ENCODE results near the gene SLC5A4.
"Not testable (repeated sequence)": the region's sequence is repeated elsewhere in the genome, so short reads cannot be mapped to it uniquely, and the experiment has no call there.

The SLC5A4 gene

DNA sequence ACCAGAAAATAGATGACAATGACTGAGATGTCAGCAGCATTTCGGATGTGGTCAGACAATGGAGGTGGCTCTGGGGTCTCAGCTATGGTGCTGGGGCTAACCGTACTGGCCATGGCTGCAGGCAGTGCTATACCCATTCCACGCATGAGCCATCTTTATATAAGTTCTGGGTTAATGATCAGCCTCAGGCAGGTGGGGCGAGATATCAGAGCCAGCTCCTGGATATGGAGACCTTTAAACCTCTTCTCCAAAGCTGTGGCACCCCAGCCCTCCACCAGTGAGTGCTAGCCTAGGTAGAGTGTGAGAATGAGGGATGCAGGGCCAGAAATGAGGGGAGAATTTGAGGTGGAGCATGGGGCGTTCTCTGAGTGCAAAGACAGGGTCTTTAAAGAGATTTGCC lies at the start of gene SLC5A4:
SLC5A4 (minus strand) TSS at position 131 of the 400 bp plus-strand sequence; CDS start at position 113, 18 bp downstream.
- no peak for DNase-seq (ENCODE audit: low read depth)

DNA sequence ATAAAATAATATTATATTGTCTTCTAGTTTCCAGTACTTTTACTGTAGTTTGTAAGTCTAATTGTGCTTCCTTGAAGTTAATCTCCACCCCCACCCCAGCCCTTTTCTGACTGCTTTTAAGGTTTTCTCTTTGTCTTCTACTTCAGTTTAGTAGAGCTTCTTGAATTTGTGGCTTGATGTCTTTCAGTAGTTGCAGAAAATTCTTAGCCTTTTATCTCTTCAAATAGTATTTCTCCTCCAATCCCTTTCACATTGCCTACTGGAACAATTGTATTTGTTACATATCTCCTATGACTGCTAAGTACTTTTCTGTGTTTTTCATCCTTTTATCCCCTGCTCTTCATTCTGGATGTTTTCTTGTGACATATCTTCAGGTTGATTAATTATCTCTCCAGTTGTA lies 38.8 kb upstream of the SLC5A4 start:
- DNase-seq (ENCODE audit: low read depth), result not testable (repeated sequence)

DNA sequence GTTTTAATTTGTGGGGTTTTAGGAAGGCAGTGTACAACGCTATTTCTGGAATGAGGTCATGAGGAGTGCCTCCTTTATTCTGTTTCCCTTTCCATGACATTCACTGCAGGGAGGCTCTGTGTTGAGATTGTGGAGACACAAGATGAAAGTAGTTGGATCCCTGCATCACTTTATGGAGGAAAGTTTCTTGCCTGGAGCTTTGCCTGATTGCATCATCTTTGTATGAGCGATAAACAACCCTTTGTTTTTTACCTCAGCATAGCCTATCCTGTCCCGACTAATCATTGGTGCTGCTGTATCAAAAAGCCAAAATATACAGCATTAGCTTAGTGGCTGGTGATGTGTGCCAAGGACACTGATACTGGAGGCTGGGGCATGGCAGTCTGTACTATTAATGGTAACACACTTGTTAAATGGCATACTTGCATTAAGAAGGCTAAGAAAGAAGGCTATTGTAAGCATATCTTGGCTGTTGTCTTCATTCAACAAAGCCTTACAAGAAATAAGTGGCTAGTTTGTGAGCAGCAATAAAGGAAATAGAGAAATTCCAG lies 31.2 kb upstream of the SLC5A4 start:
- DNase-seq (ENCODE audit: low read depth), result no peak

DNA sequence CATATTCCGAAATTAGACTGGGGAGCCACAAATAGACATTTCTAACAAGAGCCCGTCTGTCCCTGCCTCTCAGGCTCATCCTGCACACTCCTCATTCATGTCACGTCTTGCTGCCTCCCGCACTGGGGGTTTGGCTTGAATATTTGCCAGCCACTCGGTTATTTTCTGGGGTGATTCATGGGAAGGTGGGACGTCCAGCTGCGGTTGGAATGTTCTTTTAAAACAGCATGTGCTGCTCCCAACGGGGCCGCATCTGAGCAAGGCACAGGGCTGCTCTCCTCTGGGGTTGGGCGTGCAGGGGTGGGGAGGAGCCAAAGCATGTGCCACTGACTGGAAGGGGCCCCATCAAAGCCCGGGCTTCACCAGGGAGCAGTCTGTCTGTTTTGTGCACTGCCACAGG lies 25.9 kb upstream of the SLC5A4 start:
- DNase-seq (ENCODE audit: low read depth), result no peak

DNA sequence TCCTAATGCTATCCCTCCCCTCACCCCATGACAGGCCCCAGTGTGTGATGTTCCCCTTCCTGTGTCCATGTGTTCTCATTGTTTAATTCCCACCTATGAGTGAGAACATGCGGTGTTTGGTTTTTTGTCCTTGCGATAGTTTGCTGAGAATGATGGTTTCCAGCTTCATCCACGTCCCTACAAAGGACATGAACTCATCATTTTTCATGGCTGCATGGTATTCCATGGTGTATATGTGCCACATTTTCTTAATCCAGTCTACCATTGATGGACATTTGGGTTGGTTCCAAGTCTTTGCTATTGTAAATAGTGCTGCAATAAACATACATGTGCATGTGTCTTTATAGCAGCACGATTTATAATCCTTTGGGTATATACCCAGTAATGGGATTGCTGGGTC lies 20.2 kb upstream of the SLC5A4 start:
- not testable (repeated sequence) for DNase-seq (ENCODE audit: low read depth)

DNA sequence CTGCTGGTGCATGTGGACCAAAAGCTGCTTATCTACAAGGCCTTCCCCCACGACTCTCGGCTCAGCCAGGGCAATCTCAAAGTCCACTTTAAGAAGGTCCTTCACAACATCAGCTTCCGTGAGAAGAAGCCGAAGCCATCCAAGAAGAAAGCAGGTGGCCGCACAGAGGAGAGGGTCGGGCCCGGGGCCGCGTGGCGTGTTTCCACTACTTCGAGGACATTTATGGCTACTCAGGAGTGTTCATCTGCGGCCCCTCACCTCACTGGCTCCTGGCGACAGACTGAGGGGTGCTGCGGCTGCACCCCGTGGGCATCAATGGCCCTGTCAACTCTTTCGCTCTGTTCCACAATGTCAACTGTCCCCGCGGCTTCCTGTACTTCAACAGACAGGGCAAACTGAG lies 16.2 kb upstream of the SLC5A4 start:
- no peak for DNase-seq (ENCODE audit: low read depth)

DNA sequence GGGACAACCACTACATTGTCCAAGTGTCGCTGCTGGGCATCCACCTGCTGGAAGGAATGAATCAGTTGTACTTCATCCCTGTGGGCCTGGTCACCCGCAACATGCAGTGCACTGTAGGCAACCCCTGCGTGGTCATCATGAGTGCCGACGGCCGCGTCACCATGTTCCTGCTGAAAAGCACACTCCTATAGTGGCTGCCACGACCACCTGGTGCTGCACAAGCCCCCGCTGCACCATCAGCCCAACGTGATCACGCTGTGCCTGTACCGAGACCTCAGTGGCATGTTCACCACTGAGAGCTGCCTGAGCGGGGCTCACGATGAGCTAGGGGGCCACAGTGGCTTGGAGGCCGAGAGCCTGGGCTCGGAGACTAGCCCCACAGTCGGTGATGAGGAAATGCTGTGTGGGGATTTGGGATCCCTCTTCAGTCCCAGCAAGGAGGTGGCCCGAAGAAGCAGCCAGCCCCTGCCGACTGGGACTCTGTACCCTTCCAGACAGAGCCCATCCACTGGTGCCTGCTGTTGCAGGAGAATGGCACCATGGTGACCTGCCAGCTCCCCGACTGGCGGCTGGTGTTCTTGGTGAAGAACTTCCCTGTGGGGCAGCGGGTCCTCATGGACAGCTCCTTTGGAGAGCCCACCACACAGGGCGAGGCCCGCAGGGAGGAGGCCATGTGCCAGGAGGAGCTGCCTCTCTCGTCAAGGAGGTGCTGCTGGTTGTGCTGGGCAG lies 15.7 kb upstream of the SLC5A4 start:
- DNase-seq (ENCODE audit: low read depth), result no peak

DNA sequence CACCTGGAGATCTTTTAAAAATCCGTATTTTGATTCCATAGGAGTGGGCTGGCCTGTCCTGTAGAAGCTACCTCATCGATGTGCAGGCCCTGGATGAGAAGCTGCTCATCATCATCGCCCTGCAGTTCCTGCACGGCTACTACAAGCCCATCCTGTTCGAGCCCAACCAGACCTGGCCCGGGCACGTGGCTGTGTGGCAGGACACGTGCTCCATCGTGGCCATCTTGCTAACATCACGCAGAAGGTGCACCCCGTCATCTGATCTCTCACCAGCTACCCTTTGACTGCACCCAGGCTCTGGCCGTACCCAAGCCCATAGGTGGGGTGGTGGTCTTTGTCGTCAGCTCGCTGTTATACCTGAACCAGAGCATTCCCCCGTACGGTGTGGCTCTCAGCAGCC lies 14.2 kb upstream of the SLC5A4 start:
- no peak for DNase-seq (ENCODE audit: low read depth)

DNA sequence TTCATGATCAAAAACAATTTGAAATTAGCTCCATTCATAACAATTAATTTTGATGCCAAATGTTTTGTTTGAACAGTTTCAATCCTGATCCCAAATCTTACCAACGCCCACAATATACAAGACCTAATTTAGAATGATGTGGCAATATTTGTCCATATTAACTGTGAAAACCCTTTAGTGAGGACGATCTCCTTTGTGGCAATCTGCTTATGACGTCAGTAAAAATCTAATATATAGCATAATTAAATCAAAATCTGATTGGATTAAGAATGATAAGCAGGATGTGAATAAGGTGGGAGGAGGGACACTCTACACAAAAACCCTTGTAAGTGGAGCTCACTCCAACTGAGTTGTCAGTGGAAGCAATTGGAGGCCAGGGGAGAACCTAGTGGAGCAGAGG lies 11.9 kb upstream of the SLC5A4 start:
- no peak for DNase-seq (ENCODE audit: low read depth)

DNA sequence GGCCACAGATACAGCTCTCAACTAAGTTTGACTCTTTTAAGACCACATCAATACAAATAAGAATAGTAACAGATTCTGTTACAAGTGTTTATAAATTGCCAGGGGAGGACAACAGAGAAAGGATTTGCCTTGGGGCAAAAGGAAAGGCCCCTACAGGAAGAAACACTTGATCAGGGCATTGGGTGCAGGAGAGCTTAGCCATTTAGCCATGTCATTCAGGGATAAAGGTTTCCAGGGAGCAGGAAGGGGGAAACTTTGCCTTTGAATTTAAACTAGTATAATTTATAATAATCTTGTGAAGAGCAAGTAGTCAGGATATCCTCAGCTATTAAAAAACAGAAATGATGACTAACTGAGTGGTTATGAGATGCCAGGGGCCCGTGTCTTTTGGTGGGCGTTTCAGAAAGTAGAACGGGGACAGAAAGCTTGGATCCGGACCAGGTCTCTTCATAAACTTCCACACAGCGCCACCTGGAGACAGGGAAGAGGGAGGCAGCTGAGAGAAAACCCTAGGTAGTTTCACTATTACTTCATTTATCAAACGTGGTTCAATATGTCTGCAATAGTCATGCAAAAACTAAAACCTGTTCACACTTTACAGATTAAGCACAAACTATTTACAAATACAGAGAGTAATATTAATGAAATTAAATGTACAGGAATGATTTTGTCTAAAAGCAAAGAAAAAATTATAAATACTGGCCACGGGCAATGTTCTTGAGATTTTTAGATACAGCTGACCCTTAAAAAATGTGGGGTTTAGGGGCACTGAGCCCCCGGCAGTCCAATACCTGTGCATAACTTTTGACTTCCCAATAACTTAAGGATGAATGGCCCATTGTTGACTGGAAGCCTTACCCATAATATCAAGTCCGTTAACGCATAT lies 11.0 kb upstream of the SLC5A4 start:
- DNase-seq (ENCODE audit: low read depth), result peak; percentile 18

DNA sequence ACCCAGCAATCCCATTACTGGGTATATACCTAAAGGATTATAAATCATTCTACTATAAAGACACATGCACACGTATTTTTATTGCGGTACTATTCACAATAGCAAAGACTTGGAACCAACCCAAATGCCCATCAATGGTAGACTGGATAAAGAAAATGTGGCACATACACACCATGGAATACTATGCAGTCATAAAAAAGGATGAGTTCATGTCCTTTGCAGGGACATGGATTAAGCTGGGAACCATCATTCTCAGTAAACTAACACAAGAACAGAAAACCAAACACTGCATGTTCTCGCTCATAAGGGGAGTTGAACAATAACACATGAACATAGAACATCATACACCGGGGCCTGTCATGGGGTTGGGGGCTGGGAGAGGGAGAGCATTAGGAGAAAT lies 8.5 kb upstream of the SLC5A4 start:
- not testable (repeated sequence) for DNase-seq (ENCODE audit: low read depth)

DNA sequence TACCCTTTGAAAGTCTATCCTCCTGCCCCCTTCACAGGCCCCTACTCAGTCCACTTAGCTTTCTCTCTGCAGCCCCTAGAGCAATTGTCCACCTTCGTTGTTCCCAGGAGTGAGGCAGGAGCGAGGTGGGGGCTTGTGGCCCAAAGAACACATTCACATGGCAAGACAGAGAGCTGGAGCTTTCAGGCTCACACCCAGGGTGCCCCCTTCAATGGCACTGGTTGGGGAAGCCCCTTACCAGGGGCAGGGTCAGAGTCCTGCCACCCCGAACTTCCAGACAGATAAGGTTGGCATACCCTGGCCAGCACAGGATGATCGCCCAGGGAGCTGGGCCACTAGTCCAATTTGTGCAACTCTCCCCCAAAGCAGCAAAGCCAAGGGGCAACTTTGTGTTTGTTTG lies 6.2 kb upstream of the SLC5A4 start:
- DNase-seq (ENCODE audit: low read depth), result no peak

DNA sequence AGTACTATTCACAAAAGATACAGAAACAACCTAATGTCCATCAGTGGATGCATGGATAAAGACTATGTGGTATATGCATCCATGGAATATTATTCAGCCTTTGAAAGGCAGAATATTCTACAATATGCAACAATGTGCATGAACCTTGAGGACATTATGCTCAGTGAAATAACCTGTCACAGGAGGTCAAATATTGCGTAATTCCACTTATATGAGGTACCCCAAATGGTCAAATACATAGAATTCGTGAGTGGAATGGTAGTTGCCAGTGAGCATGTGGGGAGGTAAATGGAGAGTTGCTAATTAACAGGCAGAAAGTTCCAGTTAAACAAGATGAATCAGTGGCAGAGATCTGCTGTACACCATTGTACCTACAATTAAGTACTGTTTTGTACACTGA lies 3.6 kb upstream of the SLC5A4 start:
- DNase-seq (ENCODE audit: low read depth), result no peak

DNA sequence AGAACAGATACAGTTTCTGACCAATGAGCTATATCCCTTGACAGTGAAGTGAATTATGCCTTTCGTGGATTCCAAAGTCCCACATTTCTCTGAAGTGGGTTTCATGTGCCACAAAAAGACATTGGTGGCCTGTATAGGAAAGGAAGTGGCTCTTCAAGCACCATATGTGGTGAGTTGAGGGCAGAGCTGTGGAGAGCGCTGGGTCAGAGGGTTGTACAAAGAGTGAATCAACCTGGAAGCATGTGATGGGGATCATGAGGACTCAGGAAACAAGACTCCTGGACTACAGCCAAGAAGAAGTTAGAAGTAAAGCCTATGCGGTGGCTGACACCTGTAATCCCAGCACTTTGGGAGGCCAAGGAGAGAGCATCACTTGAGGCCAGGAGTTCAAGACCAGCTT lies 579 bp upstream of the SLC5A4 start:
- no peak for DNase-seq (ENCODE audit: low read depth)

DNA sequence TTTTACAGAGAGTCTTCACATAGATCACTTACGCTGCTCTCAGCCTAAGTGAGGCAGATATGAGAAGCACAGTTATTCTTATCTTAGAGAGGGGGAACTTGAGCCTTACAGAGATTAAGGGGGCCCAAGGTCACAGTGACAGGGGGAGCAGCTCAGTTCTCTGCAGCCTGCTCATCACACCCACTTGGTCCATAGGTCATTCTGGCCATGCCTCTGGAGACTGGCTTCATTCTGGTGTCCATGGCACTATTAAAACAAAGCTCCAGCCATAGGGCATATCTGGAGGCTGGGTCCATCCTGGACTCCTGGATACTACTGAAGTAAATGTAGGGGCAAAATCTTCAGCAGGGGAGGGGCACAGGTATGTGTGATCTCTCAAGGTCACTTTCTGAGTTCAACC lies 5.9 kb downstream of the SLC5A4 start:
- DNase-seq (ENCODE audit: low read depth), result no peak

DNA sequence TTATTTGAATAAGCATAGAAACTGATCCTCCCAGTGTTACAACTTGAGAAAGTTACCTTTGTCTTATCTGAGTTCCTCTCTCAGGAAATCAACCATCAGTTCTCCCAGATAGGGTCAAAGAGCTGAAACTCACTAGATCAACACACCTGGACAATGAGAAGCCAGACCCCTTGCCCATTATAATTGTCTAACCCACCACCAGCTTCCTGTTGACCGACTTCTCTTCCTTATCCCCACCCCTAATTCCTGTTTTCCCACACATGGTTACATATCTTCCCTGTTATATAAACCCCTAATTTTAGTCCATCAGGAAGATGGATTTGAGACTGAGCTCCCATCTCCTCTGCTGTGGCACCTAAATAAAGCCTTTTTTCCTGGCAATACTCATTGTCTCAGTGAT lies 6.9 kb downstream of the SLC5A4 start:
- DNase-seq (ENCODE audit: low read depth), result no peak

DNA sequence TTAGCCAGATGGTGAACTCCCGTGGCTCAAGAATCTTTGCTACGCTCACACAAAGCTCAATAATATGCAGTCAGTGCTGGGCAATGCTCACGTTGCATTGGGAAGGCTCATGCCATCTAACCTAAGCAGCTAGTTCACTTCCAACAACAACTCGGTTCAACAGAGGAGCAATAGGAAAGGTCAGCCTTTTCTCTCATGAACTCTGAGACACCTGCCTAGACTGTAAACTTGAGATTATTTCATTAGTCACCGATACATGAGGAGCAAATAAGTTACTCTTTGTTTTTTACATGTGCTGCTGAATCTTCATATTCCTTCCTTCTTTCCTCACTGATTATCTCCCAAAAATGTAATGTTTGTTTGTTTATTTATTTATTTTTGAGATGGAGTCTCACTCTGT lies 9.0 kb downstream of the SLC5A4 start:
- DNase-seq (ENCODE audit: low read depth), result no peak

DNA sequence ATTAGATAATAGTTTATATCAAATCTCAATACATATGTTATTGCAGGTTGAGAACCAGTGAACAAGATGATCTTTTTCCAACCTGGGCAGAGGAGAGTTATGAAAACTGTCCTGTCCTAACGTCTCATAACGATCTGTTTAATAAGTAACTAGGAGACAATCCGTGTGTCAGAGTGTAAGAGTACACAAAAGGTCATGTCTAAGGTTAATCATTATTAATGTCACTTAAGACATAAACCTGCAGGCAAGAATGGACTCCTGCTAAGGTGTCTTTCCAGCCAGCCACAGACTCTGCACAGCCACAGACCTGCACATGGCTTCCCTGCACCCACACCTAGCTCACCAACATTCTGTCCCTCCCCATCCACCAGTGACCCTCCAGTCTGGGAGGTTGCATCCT lies 10.1 kb downstream of the SLC5A4 start:
- DNase-seq (ENCODE audit: low read depth), result no peak

DNA sequence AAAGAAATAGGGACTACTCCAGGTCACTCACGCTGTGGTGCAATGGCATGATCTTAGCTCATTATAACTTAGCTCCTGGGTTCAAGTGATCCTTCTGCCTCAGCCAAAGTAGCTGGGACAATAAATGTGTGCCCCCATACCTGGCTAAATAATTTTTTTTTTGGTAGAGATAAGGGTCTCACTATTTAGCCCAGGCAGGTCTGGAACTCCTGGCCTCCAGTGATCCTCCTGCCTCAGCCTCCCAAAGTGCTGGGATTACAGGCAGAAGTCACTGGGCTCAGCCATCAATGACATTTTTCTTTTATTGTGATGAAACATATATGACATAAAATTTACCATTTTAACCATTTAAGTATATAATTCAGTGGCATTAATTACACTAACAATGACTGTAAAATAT lies 10.6 kb downstream of the SLC5A4 start:
- no peak for DNase-seq (ENCODE audit: low read depth)

DNA sequence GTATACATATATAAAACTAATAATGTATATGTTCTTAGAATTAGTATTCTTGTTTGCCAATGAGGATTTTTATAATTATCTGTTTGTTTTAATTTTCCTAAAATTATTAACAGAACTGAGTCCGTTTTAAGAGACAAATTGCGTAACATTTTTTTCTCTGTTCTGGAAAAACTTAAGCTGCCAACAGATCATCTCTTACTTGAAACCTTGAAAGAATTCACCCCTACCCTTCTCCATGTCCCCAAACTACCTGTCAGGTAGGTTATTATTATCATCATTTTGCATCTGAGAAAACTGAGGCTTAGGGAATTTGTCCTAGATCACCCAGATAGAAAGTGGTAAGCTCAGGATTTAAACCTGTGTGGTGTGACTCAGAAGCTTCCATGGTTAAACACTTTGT lies 14.7 kb downstream of the SLC5A4 start:
- no peak for DNase-seq (ENCODE audit: low read depth)

DNA sequence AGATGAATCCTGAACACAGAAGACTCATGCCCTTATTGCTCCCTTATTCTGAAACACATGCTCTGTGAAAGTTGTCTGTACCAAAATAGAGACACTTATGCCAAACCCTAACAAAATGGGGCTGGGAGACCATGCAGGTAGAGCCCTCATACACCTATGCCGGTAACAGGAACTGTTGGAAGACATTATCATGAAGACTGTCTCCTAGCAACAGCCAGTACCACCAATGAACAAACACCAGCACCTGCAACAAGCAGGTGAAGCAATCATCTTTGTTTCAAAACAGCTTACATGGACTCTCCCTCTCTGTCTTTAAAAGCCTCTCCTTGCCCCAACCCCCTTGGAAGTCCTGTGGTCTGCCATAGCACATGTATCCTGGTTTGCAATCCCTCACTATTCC lies 17.2 kb downstream of the SLC5A4 start:
- DNase-seq (ENCODE audit: low read depth), result no peak

DNA sequence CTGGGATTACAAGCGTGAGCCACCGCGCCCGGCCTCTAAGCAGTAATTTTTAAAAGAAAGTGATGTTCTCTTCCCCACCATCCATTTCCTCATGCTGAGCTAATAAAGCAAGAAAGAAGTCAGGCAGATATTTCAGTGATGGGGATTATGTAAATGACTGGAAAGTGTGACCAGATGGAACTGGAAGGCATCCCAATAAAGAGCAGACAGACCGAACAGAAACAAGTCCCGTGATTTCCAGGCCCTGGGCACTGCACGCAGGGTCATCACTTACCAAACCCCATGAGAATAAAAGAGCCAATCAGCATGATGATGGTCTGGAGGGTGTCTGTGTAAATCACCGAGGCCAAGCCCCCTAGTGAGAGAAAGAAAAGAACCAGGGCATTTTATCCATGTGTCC lies 18.2 kb downstream of the SLC5A4 start:
- no peak for DNase-seq (ENCODE audit: low read depth)

DNA sequence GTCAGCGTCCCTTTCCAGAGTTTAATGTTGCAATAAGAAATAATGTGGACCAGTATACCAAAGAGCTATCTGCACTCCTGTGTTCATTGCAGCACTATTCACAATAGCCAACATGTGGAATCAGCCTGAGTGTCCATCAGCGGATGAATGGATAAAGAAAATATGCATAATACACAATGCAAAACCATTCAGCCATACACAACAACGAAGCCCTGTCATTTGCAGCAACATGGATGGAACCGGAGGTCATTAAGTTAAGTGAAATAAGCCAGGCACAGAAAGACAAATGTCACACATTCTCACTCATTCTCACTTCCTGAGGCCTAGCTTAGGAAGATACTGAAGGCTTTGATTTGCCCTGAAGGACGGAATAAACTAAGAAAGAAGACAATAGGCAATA lies 22.1 kb downstream of the SLC5A4 start:
- no peak for DNase-seq (ENCODE audit: low read depth)

Data from T-helper 22 cell (primary cell).